AG10803 (cell line): ENCODE data around the gene TLR2.

Source experiments
- DNase-seq: peaks from one replicate; pipeline ENCODE4 v3.0.0; 2010; ENCODE audit warnings: low read depth
- H3K4me3 ChIP-seq: 2 replicates; pipeline ENCODE4 v1.5.1; 2011; ENCODE audit warnings: mild to moderate bottlenecking, low read length, control low read depth
- TF ChIP-seq, protein P1 (sequence below): conservative IDR thresholded peaks from 2 replicates; pipeline ENCODE4 v1.5.1; 2011; ENCODE audit warnings: mild to moderate bottlenecking, low read length, control low read depth, inconsistent platforms

TLR2 gene

GRCh38 chr4:153676984-153677383, 7.1 kb upstream of the TLR2 start:
- no peak overlapping the region for H3K4me3 ChIP-seq
- peak; percentile 46 for DNase-seq
- TF ChIP-seq, protein P1, sequence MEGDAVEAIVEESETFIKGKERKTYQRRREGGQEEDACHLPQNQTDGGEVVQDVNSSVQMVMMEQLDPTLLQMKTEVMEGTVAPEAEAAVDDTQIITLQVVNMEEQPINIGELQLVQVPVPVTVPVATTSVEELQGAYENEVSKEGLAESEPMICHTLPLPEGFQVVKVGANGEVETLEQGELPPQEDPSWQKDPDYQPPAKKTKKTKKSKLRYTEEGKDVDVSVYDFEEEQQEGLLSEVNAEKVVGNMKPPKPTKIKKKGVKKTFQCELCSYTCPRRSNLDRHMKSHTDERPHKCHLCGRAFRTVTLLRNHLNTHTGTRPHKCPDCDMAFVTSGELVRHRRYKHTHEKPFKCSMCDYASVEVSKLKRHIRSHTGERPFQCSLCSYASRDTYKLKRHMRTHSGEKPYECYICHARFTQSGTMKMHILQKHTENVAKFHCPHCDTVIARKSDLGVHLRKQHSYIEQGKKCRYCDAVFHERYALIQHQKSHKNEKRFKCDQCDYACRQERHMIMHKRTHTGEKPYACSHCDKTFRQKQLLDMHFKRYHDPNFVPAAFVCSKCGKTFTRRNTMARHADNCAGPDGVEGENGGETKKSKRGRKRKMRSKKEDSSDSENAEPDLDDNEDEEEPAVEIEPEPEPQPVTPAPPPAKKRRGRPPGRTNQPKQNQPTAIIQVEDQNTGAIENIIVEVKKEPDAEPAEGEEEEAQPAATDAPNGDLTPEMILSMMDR: no peak

GRCh38 chr4:153679486-153679885, 4.6 kb upstream of the TLR2 start:
- no peak for DNase-seq
- TF ChIP-seq, protein P1: no peak
- no peak overlapping the region for H3K4me3 ChIP-seq

- TF ChIP-seq, protein P1: no peak
- no peak for DNase-seq
- peak overlapping the region; percentile 45 for H3K4me3 ChIP-seq
These were observed 308 bp upstream of the TLR2 start for GRCh38 chr4:153683763-153684181.

GRCh38 chr4:153684971-153685371, 891 bp downstream of the TLR2 start:
- DNase-seq: no peak
- H3K4me3 ChIP-seq: peak overlapping the region; percentile 24

GRCh38 chr4:153704522-153704921, 20.4 kb downstream of the TLR2 start:
- TF ChIP-seq, protein P1: no peak
- no peak overlapping the region for H3K4me3 ChIP-seq
- no peak for DNase-seq

More at GRCh38 chr4:153684971-153685371, 891 bp downstream of the TLR2 start:
- TF ChIP-seq, protein P1: no peak

GRCh38 chr4:153705743-153706468, 21.8 kb downstream of the TLR2 start:
- TF ChIP-seq, protein P1: no peak

GRCh38 chr4:153706519-153706918, 22.4 kb downstream of the TLR2 start:
- TF ChIP-seq, protein P1: no peak
- DNase-seq: no peak
- H3K4me3 ChIP-seq: no peak overlapping the region

More at GRCh38 chr4:153705743-153706468, 21.8 kb downstream of the TLR2 start:
- no peak for DNase-seq
- no peak overlapping the region for H3K4me3 ChIP-seq
